ENCODE data around the gene SCGB1D1.

The SCGB1D1 gene, protein sequence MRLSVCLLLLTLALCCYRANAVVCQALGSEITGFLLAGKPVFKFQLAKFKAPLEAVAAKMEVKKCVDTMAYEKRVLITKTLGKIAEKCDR

DNA sequence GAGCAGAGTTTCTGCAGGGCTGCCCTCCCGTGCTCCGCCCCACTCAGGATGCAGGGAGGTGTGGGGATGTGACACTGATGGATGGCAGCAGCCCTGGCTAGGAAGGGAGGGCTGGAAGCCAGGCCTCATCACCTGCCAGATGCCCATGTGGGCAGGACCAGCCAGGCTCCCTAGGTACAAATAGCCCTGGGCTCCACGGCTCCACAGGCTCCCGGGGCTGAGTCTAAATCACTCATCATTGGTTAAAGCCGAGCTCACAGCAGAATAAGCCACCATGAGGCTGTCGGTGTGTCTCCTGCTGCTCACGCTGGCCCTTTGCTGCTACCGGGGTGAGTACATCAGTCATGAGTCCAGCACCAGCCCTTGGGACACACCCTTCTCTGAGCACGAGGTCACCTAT is at the start of gene SCGB1D1:
Gene SCGB1D1 (plus strand): TSS at position 206 of the 400 bp plus-strand sequence. CDS start 69 bp downstream, at position 275.
- no peak for DNase-seq

DNA sequence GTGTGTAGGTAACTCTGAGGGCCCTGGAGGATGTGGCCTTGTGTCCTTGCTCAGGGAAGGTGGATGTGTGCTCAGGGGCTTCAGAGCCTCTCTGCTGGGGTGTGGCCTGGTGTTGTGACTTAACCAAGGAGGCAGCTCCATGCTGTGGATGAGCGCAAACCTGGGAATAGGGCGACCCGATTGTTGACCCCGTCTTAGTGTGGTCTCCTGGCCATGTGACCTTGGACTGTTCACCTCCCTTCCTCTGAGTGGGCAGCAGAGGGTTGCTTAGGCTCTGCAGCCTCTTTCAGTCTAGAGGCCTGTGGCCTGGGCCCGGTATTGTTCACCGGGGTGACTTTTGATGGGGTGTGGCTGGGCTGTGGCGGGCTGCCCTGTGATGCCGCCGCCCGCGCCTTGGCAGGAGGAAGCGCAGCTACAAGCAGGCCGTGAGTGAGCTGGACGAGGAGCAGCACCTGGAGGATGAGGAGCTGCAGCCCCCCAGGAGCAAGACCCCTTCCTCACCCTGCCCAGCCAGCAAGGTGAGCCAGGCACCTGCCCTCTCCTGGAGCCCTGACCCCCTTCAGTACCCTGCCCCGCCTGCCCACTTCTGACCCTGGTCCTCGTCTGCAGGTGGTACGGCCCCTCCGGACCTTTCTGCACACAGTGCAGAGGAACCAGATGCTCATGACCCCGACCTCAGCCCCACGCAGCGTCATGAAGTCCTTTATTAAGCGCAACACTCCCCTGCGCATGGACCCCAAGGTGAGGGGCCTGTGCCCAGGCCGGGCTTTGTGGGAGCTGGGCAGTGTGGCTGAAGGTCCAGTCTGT is 49.5 kb upstream of the SCGB1D1 start:
- DNase-seq = no peak

DNA sequence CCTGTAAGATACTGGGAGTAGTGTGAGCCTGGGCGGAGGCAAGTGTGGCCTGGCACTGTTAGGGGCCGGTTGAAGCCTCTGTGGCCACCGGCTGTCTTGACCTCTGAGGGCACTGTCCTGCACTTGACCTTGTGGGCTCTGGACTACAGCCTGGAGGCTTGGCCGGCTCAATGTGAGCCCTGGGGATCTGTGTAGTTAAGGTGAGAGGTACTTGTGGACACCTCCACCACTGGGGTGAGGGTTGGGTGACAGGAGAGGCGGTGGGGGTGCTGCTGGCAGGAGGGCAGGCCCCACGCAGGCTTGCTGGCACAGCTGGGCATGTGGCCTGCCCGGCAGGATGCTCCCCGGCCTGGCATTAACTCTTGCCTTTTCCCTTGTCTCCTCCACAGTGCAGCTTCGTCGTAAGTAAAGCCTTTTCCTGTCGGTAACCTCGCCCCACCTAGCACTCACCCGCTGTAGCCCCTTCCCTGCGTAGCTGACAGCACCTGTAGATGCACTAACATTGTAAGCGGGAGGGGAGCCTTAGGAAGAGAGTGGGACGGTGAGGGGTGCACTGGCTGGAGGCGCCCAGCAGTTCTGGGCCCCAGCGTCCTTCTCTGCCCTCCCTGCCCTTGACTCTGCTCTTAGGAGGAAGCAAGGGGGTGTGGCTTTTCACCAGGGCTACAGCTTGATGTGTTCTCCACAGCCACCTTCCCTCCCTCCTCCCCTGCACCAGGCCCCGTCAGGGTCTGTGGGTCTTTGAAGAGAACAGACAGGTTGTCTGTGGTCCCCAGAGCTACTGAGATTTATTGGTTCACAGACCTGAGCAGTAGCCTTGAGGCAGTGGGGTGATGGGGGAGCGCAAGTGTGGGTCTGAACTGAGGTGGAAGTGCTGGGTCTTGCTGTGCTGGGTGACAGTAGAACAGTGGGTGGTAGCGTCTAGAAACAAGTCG is 48.6 kb upstream of the SCGB1D1 start:
- DNase-seq = no peak

DNA sequence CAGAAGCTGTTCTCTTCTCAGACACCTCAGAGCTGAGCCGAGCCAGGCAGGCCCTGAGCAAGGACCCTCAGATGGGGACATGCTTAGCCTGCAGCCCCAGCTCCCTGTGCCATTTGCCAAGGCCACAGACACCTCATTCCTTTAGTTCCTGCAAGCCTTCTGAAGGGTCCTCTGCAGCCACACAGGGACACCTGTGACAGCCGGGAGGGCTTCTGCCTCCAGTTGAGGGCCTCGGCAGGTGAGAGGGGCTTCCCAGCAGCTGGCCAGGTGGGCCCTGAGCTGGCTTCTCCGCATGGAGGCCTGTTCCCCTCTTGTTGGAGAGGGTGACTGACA is 48.0 kb upstream of the SCGB1D1 start:
- DNase-seq = no peak

DNA sequence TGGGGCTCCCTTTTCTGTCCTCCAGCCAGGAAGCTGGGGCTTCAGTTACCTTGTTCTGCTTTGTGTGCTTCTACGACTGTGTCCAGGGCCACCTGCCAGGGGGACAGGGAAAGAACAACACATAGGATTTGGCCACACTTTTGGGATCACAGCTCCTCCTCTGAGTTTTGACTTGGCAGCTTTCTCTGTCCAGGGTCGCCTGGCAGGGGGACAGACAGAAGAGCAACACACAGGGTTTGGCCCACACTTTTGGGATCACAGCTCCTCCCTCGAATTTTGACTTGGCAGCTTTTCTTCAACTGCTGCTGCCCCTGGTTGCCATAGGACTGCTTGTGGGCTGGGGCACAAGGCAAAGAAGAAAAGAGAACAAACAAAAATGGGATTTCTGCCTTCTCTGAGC is 47.1 kb upstream of the SCGB1D1 start:
- no peak for DNase-seq

DNA sequence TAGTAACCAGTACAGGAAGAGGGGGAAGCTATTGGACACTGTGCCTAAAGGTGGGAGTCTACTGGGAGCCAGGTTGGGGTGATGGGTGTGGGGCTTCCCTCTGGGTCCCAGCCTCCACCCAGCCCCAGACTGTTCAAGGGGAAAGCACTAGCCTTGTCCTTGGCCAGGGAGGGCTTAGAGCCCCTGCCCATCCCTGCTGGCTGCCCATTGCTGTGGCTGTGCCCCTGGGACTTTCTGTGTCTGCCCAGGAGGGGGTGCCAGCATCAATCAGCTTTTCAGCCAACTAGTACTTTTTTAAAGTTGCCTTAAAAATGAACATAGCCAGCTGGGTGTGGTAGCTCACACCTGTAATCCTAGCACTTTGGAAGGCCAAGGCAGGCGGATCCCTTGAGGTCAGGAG is 46.3 kb upstream of the SCGB1D1 start:
- no peak for DNase-seq

DNA sequence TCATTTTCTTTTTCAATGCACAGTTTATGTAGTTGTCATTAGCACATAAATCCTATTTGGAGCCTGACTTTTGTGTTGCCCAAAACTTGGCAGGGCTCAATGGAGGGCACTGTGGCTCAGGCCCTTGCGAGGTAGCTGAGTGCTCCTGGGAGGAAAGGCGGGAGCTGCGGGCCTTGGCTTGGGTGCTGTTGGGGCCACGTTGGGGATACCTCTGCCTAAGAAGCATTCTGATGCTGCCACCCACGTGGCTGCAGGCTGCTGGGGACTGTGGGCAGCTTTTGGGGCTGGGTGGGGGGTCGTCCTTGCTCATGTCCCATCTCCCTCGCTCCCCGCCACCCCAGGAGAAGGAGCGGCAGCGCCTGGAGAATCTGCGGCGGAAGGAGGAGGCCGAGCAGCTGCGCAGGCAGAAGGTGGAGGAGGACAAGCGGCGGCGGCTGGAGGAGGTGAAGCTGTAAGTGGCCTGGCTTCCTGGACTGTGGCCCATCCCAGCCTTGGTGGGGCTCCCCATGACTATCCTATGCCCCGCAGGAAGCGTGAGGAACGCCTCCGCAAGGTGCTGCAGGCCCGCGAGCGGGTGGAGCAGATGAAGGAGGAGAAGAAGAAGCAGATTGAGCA is 45.3 kb upstream of the SCGB1D1 start:
- no peak for DNase-seq

DNA sequence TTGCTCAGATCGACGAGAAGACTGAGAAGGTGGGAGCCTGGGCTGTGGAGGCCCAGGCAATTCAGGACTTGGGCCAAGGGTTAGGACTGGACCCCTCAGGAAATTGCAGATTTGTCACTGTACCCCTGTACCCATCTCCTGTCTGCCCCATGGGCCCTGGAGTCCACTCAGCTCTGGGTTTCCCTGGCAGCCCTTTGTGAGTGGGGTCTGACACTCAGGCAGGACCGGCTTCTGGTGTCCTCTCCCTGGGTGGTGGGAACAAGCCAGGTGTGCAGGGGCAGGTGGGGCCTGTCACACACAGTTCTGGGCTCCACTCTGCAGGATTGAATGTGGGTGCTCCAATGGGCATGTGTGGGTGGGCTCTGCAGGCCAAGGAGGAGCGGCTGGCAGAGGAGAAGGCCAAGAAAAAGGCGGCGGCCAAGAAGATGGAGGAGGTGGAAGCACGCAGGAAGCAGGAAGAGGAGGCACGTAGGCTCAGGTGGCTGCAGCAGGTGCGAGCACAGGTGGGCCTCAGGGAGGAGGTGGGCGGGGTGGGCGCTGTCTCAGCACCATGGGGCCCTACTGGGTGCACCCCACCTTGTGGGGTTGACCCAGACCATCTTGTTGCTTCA is 44.6 kb upstream of the SCGB1D1 start:
- no peak for DNase-seq

DNA sequence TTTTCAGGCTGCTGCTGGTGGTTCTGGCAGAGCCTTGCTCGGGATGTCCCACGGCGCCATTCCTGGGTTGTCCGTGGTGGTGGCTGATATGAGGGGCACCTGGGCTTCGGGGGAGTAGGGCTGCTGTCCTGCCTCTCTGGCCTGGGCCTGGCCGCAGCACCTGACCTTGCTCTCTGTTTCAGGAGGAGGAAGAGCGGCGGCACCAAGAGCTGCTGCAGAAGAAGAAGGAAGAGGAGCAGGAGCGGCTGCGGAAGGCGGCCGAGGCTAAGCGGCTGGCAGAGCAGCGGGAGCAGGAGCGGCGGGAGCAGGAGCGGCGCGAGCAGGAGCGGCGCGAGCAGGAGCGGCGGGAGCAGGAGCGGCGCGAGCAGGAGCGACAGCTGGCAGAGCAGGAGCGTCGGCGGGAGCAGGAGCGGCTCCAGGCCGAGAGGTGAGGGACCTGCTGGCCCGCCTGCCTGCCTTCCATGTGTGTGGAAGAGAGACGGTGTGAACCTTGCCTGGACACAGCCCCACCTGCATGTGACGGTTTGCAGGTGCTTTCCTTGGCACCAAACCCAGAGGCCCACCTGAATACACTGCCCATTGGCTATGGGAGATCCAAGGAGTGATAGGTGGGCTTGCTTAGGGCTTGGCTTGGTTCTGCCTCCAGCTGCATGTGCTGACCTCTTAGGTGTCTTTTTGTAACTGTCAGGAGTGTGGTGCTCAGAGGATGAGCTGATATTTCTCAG is 43.4 kb upstream of the SCGB1D1 start:
- no peak for DNase-seq

DNA sequence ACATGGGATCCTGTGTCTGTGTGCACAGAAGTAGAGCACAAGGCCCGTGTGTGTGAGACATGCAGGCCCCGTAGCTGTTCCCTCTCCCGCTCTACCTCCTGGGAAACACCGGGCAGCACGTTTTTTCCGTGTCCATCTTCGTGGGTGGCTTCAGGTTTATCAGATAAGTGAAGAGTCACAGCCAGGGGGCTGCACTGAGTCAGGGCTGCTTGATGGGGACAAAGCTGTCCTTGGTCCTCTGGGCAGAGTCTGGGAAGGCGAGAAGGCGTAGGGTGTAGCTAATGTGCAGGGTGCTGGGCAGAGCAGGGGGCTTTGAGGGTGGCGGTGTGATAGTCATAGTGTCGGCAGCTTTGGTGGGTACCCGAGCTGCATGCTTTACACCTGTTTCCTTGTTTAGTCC is 42.5 kb upstream of the SCGB1D1 start:
- no peak for DNase-seq

DNA sequence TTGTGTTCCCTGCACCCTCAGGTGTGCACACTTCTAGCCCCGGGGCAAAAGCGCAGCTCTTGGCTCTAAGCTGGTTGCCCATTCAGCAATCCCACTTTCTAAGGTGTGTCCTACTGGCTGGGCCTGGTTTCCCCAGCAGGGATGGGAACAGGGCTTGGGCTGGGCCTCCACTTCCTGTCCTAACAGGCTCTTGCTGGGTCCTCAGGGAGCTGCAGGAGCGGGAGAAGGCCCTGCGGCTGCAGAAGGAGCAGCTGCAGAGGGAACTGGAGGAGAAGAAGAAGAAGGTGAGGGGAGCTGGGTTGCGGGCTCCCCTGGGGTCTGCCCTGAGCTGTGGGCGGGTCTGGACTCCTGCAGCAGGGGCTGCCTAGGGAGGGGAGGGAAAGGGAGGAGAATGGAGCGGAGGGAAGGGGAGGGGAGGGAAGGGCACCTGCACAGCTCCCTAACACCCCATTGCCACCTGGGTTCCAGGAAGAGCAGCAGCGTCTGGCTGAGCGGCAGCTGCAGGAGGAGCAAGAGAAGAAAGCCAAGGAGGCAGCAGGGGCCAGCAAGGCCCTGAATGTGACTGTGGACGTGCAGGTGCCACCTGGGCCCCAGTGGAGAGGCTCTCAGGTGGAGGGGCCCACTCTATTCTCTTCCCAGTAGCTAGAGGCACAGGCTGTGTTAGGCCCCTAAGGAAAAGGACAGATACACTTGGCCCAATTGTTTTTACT is 41.6 kb upstream of the SCGB1D1 start:
- DNase-seq = no peak

DNA sequence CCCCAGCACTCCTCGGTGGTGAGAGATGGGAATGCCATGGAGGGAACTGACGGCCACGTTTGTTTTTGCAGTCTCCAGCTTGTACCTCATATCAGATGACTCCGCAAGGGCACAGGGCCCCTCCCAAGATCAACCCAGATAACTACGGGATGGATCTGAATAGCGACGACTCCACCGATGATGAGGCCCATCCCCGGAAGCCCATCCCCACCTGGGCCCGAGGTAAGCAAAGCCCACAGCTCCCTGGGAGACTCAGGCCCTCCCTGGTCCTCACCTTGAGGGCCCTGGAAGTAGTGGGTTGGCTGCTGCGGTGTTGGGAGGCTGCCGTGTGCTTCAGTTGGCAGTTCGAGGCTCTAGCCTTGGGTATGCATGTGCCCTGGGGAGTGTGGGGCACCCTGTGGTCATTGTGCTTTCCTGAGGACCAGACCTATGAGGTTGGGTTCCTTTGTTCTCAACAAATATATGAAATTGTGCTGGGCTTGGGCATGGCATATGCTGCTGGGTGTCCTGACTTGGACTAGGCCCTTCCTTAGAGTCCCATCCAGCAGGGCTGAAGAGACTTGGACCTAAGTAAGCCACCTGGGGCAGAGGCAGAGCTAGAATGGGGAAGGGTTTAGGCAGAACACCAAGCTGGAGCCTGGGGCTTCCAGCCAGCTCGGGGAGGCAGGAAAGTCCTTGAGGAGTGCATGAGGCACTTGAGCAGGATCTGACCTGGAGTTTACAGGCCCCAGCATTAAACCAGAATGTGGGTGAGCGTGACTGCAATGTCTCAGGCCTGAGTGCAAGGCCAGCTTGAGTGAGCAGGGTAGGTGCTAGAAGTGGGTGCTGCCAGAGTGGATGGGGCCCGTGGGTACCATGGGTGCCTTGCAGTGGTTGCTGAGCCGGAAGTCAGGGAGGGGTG is 39.8 kb upstream of the SCGB1D1 start:
- no peak for DNase-seq

DNA sequence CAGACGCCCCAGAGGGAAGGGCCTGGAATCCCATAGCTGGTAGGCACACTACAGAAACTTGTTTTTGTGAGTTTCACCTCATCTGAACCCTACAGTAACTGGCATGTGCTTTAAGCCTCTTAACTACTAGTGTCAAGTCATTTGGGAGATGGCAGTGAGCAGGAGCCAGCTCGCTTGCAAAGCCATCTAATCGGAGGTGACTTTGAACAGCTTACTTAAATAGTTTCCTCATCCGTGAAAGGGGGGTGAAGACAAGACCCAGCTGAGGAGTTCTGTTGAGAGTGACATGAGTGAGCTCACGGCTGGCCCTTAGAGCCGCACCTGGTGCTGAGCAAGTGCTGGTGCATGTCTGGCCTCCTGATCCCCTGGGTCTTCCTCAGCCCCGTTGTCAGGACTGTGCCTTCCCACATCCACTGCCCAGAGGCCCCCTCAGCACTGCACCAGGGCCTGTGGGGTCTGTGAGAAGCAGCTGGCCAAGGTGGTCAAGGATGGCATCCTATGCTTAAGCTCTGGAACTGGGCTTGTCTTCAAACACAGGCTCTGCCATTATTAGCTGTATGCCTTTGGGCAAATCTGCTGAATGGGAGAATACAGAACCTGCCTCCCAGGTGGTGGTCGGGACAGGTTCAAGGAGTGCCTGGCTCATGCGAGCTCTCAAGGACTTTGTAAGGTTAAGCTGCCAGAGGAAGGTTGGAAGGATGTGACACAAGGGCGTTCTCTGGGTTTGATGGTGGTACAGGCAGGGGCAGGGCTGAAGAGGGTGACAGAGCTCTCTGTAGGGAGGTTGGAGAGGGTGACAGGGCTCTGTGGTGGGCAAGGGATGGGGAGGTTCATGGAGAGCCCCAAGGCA is 38.9 kb upstream of the SCGB1D1 start:
- DNase-seq = no peak

DNA sequence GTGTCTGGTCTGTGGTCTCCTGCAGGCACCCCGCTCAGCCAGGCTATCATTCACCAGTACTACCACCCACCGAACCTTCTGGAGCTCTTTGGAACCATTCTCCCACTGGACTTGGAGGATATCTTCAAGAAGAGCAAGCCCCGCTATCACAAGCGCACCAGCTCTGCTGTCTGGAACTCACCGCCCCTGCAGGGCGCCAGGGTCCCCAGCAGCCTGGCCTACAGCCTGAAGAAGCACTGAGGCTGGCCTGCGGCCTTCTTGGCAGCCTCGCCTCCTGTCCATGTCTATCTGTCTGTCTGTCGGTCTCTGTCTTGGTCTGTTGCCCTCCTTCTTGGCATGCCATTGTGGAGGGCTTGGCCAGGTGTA is 38.3 kb upstream of the SCGB1D1 start:
- DNase-seq = no peak

DNA sequence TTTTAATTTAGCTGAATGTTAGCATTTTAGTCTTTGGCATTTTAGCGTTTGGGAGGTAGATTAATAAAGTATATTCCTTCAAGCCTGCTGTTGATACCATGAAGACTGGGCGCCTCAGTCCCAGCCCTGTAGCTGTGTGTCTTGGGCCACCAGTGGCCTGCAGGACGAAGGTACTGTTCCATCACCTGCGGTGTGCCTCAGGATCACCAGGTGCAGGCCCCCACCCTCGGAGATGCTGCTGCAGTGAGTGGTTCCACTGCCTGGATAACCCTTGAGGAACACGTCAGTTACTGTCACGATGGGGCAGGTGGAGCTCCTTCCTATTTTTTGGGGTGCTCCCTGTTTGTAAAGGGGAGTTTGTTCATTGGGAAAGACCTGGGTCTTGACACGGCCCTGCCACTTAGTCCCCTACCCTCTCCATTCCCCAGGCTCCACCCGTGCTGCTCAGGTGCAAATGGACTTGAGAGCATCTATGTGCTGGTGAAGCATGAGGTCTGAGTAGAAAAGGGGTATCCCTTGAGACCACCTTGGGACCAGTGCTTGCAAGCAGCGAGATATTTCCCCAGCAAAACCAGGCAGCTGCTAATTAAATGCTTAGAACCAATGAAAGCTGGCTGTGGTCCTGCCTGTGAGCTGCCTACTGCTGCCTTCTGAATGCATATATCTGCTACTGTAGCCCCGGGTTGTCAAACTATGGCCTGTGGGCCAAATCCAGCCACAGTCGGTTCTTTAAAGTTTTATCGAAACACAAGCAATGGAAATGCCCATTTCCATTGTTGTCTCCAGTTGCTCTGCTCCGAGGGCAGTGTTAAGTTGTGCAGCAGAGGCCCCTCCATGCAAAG is 37.5 kb upstream of the SCGB1D1 start:
- DNase-seq = no peak

DNA sequence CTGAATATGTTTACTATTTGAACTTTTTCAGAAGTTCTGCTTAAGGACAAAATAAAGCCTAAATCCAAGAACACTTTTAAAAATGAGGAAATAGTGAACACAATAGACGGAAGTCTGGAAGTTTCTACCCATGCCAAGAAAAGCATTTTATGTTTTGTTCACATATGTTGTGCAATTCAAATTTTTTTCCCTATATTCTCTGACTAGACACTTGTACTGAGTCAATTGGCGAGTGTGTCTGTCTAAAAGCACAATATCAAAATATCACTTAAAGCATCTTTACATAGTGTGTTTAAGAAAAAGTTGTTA is 37.0 kb upstream of the SCGB1D1 start:
- no peak for DNase-seq

DNA sequence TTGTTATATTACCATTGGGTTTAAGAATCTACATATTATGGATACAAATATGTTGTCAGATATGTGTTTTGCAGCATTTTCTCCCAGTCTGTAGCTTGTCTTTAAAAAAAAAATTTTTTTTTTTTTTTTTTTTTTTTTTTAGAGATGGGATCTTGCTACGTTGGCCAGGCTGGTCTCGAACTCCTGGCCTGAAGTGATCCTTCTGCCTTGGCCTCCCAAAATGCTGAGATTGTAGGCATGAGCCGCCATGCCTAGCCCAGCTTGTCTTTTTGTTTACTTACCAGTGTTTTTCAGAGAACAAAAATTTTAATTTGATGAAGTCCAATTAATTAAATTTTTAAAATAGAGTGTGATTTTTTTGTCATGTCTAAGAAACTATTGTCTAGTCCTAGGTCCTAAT is 36.4 kb upstream of the SCGB1D1 start:
- DNase-seq = no peak

DNA sequence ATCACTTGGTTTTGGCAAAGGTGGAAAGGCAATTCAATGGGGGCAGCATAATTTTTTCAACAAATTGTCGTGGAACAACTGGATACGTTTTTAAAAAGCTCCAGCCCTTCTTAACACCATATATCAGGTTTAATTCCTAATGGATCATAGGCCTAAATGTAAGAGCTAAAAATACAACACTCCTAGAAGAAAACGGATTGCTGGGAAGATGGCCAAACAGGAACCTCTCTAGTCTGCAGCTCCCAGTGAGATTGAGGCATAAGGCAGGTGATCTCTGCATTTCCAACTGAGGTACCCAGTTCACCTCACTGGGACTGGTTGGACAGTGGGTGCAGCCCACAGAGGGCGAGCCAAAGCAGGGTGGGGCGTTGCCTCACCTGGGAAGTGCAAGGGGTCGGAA is 32.4 kb upstream of the SCGB1D1 start:
- DNase-seq = no peak

DNA sequence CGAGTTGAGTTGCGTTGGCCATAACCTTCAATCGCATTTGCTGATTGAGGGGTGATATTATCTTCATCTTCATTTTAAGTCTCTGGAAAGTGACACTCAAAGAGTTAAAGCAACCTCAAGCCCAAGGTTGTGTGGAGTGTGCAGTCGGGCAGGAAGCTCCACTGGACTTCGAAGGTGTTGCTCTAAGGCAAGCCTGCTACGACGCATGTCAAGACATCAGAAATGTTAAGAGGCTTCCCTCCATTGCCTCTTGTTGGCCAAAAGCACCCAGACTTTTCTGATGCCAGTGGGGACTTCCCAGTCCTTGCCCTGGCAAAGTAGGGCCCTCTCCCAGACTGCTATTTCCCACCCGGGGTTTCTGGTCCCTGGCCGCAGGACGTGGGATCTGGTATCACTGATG is 23.6 kb upstream of the SCGB1D1 start:
- DNase-seq = no peak

Measured in Kasumi-1 (cell line).